Epithelial cell of esophagus (primary cell): ENCODE data around the gene CSAD.

ENCODE experiments used
- DNase-seq: peaks from one replicate; pipeline ENCODE4 v3.0.0; 2010; ENCODE audit warnings: low read depth
- H3K4me3 ChIP-seq: 2 replicates; pipeline ENCODE4 v1.5.1; 2011; ENCODE audit warnings: mild to moderate bottlenecking, low read length, control low read depth
- CTCF ChIP-seq: IDR thresholded peaks from 2 replicates; pipeline ENCODE4 v1.5.1; 2011; ENCODE audit warnings: low read depth, mild to moderate bottlenecking, low read length, control low read depth, inconsistent platforms; ENCODE audit not compliant: insufficient read depth; ENCODE audit errors: missing control alignments

CSAD gene

GRCh38 chr12:53176750-53177149, 4.0 kb downstream of the CSAD start:
- DNase-seq: no peak
- no peak for TF ChIP-seq CTCF
- no peak overlapping the region for H3K4me3 ChIP-seq

GRCh38 chr12:53174881-53175491, 5.7 kb downstream of the CSAD start:
- H3K4me3 ChIP-seq: no peak overlapping the region
- peak; percentile 38 for DNase-seq

GRCh38 chr12:53173085-53173715, 7.5 kb downstream of the CSAD start:
- DNase-seq: peak; percentile 59
- TF ChIP-seq CTCF: no peak
- H3K4me3 ChIP-seq: no peak overlapping the region

More at GRCh38 chr12:53174881-53175491, 5.7 kb downstream of the CSAD start:
- TF ChIP-seq CTCF: peak; percentile 19

DNA sequence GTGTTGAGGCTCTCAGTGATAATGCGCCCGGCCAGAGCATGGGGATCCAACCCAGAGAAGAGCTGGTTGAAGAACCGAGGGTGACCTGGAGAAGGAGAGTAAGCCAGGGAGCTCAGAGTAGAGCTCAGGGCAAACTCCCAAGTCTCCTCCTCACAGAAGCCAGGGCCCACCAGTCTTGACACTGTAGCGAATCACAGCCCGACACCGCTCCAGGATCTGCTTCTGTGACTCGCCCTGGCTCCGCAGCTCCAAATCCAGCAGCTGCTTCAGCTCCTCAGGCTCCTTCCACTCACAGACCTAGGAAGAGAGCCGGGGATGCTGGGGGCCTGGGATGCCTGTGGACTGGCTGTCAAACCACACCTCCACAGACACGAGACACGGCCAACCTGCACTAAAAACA, 8.4 kb downstream of the CSAD start:
- peak; percentile 26 for DNase-seq
- no peak for TF ChIP-seq CTCF
- H3K4me3 ChIP-seq: no peak overlapping the region

GRCh38 chr12:53171725-53172329, 8.9 kb downstream of the CSAD start:
- no peak for DNase-seq
- H3K4me3 ChIP-seq: no peak overlapping the region
- TF ChIP-seq CTCF: no peak

DNA sequence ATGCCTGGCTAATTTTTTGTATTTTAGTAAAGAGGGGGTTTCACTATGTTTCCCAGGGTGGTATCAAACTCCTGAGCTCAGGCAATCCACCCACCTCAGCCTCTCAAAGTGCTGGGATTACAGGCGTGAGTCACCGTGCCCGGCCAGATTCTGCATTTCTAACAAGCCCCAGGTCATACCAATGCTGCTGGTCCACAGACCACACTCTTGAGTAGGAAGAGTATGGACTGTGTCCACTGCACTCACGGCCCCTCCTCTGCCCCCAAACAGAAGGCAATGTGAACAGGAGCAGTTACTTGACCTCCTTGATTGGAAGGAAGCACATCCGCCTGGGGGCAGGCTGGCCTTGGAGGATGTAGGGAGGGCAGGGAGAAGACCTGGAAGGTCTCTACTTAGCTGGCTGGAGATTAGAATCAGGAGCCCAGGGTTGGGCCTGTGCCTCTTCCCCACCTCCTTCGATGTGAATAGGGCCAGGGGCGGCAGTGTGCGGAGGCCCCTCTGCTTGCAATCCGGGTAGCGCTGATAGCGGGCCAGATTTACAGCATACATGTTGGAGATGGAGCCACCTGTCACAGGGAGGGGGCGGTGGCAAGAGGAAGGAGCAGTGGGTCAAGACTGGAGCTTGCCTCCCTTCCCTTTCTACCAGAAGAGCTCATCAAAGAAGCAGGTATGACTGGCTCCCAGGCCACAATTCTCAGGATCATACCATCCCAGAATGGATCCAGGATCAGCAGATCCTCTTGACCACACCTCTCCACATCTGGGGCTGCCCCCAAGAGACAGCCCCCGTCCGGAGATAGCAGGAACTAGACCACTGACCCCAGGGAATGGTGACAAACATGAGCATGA, 9.6 kb downstream of the CSAD start:
- no peak for DNase-seq
- no peak for TF ChIP-seq CTCF
- H3K4me3 ChIP-seq: no peak overlapping the region
